NB4 (cell line): ENCODE measurements around the gene SERBP1.
"Not testable (repeated sequence)": the region's sequence is repeated elsewhere in the genome, so short reads cannot be mapped to it uniquely, and the experiment has no call there.

Experiments used
- DNase-seq: peaks from one replicate; pipeline ENCODE4 v3.0.0; 2010; ENCODE audit warnings: low read depth
- H3K4me3 ChIP-seq: one replicate; pipeline ENCODE4 v1.5.1; 2011; ENCODE audit warnings: mild to moderate bottlenecking, low read depth, low read length, moderate library complexity
- CTCF ChIP-seq: IDR thresholded peaks from one replicate; pipeline ENCODE4 v1.5.1; 2012; ENCODE audit warnings: low read depth, low read length
- MAX ChIP-seq: IDR thresholded peaks from 2 replicates; pipeline ENCODE4 v1.6.1; 2011; ENCODE audit warnings: low read depth, low read length
- MYC ChIP-seq: IDR thresholded peaks from 2 replicates; pipeline ENCODE4 v1.6.1; 2011; ENCODE audit warnings: low read depth, low read length
- POLR2A ChIP-seq: IDR thresholded peaks from 2 replicates; pipeline ENCODE4 v1.6.1; 2011; ENCODE audit warnings: mild to moderate bottlenecking; ENCODE audit not compliant: insufficient read length; ENCODE audit errors: extremely low read depth

The SERBP1 gene

GRCh38 chr1:67415041-67415440 lies 15.2 kb downstream of the SERBP1 start:
- H3K4me3 ChIP-seq: no peak overlapping the region
- DNase-seq: no peak
- TF ChIP-seq POLR2A (no peak), MAX (no peak)

- TF ChIP-seq MYC (no peak), POLR2A (no peak), MAX (no peak), CTCF (no peak)
These were observed 15.6 kb downstream of the SERBP1 start for GRCh38 chr1:67414574-67414973.

GRCh38 chr1:67413101-67413500 lies 17.1 kb downstream of the SERBP1 start:
- H3K4me3 ChIP-seq, DNase-seq: not testable (repeated sequence)

More at GRCh38 chr1:67414574-67414973, 15.6 kb downstream of the SERBP1 start:
- no peak for DNase-seq
- no peak overlapping the region for H3K4me3 ChIP-seq

GRCh38 chr1:67408148-67408547 lies 22.1 kb downstream of the SERBP1 start:
- TF ChIP-seq POLR2A (no peak), CTCF (no peak), MYC (no peak), MAX (no peak)
- no peak overlapping the region for H3K4me3 ChIP-seq
- DNase-seq: no peak

- TF ChIP-seq CTCF: no peak
- H3K4me3 ChIP-seq: no peak overlapping the region
- no peak for DNase-seq
These were observed 22.7 kb downstream of the SERBP1 start for GRCh38 chr1:67407498-67407897.

GRCh38 chr1:67405473-67406245 lies 24.5 kb downstream of the SERBP1 start:
- DNase-seq: no peak
- TF ChIP-seq POLR2A: no peak
- TF ChIP-seq CTCF: no peak
- no peak for TF ChIP-seq MYC
- no peak for TF ChIP-seq MAX
- H3K4me3 ChIP-seq: no peak overlapping the region

- TF ChIP-seq CTCF (no peak), MYC (no peak)
- DNase-seq: no peak
- H3K4me3 ChIP-seq: no peak overlapping the region
These were observed 26.0 kb downstream of the SERBP1 start for GRCh38 chr1:67404212-67404620.
